Left ventricle myocardium inferior (tissue), 1 donor: ENCODE measurements around the gene MAP2K2. TPM values are rescaled to one million over a fixed set of nuclear protein-coding genes. Genes with fewer than 3 reads are reported as not detected.

Experiments used
- DNase-seq: peaks from one replicate; pipeline ENCODE4 v3.0.0-alpha.2; 2020
- H3K27ac ChIP-seq: fragments of 200-600 bp; replicated peaks from 2 replicates; pipeline ENCODE4 v1.8.0; 2021
- H3K27me3 ChIP-seq: fragments of 200-600 bp; 2 replicates; pipeline ENCODE4 v1.8.0; 2021; ENCODE audit warnings: low read depth
- H3K36me3 ChIP-seq: fragments of 200-600 bp; 2 replicates; pipeline ENCODE4 v1.8.0; 2021
- H3K4me1 ChIP-seq: fragments of 200-600 bp; 2 replicates; pipeline ENCODE4 v1.8.0; 2021
- H3K4me3 ChIP-seq: fragments of 200-600 bp; 2 replicates; pipeline ENCODE4 v1.8.0; 2021; ENCODE audit warnings: mild to moderate bottlenecking, moderate library complexity
- H3K9me3 ChIP-seq: fragments of 200-600 bp; replicated peaks from 2 replicates; pipeline ENCODE4 v1.8.0; 2021
- CTCF ChIP-seq: fragments of 200-600 bp; IDR thresholded peaks from 2 replicates; pipeline ENCODE4 v1.8.0; 2021; ENCODE audit warnings: antibody characterized with exemption, mild to moderate bottlenecking, borderline replicate concordance
- intact Hi-C: fragments of 100-400 bp; cut with micrococcal nuclease; formaldehyde crosslinking; loops from one replicate; pipeline ENCODE4 v1.11.0; 2022
- total RNA-seq: library from RNA; stranded (reverse); fragmentation: NEBNext Ultra II Directional; extraction: Animal tissue kit (Norgen Biotek cat#: 25700); gene quantifications from one replicate; pipeline ENCODE4 v1.2.1, GENCODE V29; 2021
- donor health status: DM: no; HTN: yes; CAD: no; lungs with severe emphysema.

MAP2K2 gene
- total RNA-seq, 1 donor from 2014 or later: 129 TPM

- H3K27me3 ChIP-seq: no peaks in the 10 kb centered on the region
- intact Hi-C loops: no loop called here
- H3K4me3 ChIP-seq: no peak overlapping the region
- H3K27ac ChIP-seq: no peak overlapping the region
- peaks cover 14% of the 10 kb centered on the region for H3K36me3 ChIP-seq
- DNase-seq: no peak
- peaks cover 27% of the 10 kb centered on the region for H3K4me1 ChIP-seq
- no peaks in the 10 kb centered on the region for H3K9me3 ChIP-seq
- TF ChIP-seq CTCF: no peak
These were observed 2.1 kb downstream of the MAP2K2 start for GRCh38 chr19:4121815-4122214.

- no peak for DNase-seq
- Histone ChIP-seq H3K27ac (no peak overlapping the region), H3K4me3 (no peak overlapping the region), H3K36me3 (peaks cover 18% of the 10 kb centered on the region), H3K4me1 (peaks cover 27% of the 10 kb centered on the region), H3K9me3 (no peaks in the 10 kb centered on the region), H3K27me3 (no peaks in the 10 kb centered on the region)
- intact Hi-C loops: no loop called here
- no peak for TF ChIP-seq CTCF
These were observed 2.7 kb downstream of the MAP2K2 start for GRCh38 chr19:4121273-4121612.

DNA sequence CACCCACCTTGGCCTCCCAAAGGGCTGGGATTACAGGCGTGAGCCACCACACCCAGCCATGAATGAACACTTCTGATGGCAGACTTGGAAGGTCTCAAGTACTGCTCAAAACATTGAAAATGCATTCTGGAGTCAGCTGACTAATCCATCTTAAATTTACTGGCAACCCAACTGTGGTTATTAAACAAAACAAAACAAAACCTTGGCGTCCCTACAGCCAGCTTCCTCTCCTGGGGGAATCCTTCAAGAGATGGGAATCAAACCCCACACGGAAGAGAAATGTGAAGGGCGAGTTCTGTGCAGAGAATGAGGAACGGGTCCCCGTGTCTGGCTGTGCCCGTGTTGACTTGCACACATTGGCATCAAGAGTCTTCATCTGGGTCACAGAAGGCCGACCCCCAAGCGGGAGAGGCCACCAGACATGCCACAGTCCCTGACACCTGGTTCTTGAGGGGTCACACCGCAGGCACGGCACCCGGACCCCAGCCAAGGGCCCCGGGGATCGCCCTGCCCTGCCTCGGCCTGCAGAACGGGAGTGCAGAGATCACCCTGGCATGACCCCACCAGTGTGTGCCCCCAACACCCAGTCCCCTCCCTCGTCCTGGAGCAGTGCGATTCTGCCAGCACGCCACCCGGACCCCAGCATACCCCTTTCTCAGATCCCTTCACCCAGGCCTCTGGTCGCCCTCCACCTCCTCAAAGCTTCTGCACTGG is 3.2 kb downstream of the MAP2K2 start:
- Histone ChIP-seq H3K4me3 (no peak overlapping the region), H3K4me1 (peaks cover 32% of the 10 kb centered on the region), H3K36me3 (peaks cover 23% of the 10 kb centered on the region), H3K9me3 (no peaks in the 10 kb centered on the region), H3K27me3 (no peaks in the 10 kb centered on the region), H3K27ac (no peak overlapping the region)
- TF ChIP-seq CTCF: no peak
- no peak for DNase-seq
- intact Hi-C loops: no loop called here

DNA sequence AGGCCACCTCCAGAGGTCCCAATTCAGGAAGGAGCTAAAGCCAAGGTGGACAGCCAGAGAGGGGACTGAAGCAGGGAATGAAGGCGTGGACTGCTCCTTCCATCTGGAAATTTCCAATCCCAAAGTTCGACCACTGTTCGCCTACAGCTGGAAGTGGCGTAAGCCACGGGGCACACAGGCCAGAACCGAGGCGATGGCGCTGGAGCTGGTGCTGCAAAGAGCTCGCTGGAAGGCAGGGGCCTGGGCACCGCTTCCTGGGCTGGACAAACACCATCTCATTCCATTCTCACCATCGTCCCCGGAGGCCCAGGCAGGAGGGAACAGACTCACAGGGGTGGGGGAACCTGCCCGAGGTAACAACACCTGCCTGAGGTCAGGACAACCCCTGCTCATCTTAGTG is 4.2 kb downstream of the MAP2K2 start:
- H3K27me3 ChIP-seq: no peaks in the 10 kb centered on the region
- H3K9me3 ChIP-seq: no peaks in the 10 kb centered on the region
- no peak for TF ChIP-seq CTCF
- H3K4me1 ChIP-seq: peaks cover 41% of the 10 kb centered on the region
- intact Hi-C loops: no loop called here
- DNase-seq: no peak
- no peak overlapping the region for H3K4me3 ChIP-seq
- H3K27ac ChIP-seq: no peak overlapping the region
- peaks cover 29% of the 10 kb centered on the region for H3K36me3 ChIP-seq

DNA sequence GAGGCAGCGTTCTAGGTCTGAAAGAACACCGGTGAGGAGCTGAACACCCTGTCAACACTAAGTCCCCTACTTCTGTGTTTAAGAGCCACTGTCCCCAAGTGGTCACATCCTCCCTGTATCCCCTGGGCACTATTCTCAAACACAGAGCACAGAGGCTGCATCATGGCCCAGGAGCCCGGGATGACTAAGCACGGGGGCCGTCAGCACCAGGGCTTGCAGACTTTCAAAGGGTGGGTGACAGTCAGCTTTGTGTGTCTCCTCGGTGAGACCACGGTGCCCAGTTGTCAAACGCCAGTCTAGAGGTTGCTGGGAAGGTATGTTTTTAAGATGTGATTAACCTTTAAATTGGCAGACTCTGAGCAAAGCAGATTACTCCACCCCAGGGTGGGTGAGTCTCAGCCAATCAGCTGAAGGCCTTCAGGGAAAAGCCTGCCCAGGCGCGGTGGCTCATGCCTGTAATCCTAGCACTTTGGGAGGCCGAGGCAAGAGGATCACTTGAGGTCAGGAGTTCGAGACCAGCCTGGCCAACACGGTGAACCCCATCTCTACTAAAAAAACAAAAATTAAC is 8.0 kb downstream of the MAP2K2 start:
- H3K4me3 ChIP-seq: no peak overlapping the region
- intact Hi-C loops: no loop called here
- H3K27me3 ChIP-seq: no peaks in the 10 kb centered on the region
- DNase-seq: no peak
- peaks cover 62% of the 10 kb centered on the region for H3K36me3 ChIP-seq
- H3K4me1 ChIP-seq: peaks cover 49% of the 10 kb centered on the region
- TF ChIP-seq CTCF: no peak
- H3K9me3 ChIP-seq: no peaks in the 10 kb centered on the region
- peak overlapping the region; percentile 73 for H3K27ac ChIP-seq
